PC-9 (cell line): ENCODE results near the gene DRD3. TPM values are rescaled to one million over a fixed set of nuclear protein-coding genes. Genes with fewer than 3 reads are reported as not detected.
A peak's percentile ranks its signal among the peaks of the same experiment; 100 is the strongest.

Source experiments
- BruUV-seq: library from RNA; stranded (reverse); fragments of 400-500 nt; replicated peaks from 2 replicates; lab custom pipeline; 2021; lab: Mats Ljungman, UMichigan
- CTCF ChIA-PET: fragments of 300-600 bp; sonication (Branson Sonifier 250); formaldehyde crosslinking; loops from one replicate; lab custom pipeline; 2022; ENCODE audit warnings: antibody characterized with exemption; lab: Charles Lee
- POLR2A ChIA-PET: fragments of 300-600 bp; sonication (Branson Sonifier 250); formaldehyde crosslinking; loops from one replicate; lab custom pipeline; 2022; ENCODE audit warnings: antibody characterized with exemption; ENCODE audit not compliant: unreplicated experiment; lab: Charles Lee
- DNase-seq, 2 experiments: peaks; one replicate each; pipeline versions ENCODE4 v3.0.0 to v3.0.0-alpha.2; 2015 to 2022; ENCODE audit warnings: mixed read lengths in 1 of 2
- H2AFZ ChIP-seq: fragments of 200-600 bp; sonication (generic); 2 replicates; pipeline ENCODE4 v1.8.1; 2017; ENCODE audit warnings: antibody characterized with exemption
- H3F3A ChIP-seq: fragments of 200-600 bp; sonication (generic); 2 replicates; pipeline ENCODE4 v1.8.1; 2017; ENCODE audit warnings: antibody characterized with exemption, mild to moderate bottlenecking, low read depth; ENCODE audit not compliant: insufficient read depth
- H3K27ac ChIP-seq: fragments of 200-600 bp; sonication (generic); 2 replicates; pipeline ENCODE4 v1.6.1; 2016; ENCODE audit warnings: mixed run types
- H3K27me3 ChIP-seq: fragments of 200-600 bp; sonication (generic); 2 replicates; pipeline ENCODE4 v1.6.1; 2016; ENCODE audit warnings: low read depth, mixed run types; ENCODE audit not compliant: insufficient read depth
- H3K36me3 ChIP-seq: fragments of 200-600 bp; sonication (generic); 2 replicates; pipeline ENCODE4 v1.6.1; 2016; ENCODE audit warnings: low read depth, mixed run types
- H3K4me1 ChIP-seq: fragments of 200-600 bp; sonication (generic); replicated peaks from 2 replicates; pipeline ENCODE4 v1.6.1; 2016; ENCODE audit warnings: mixed run types; ENCODE audit not compliant: insufficient read depth
- H3K4me2 ChIP-seq: fragments of 200-600 bp; sonication (generic); 2 replicates; pipeline ENCODE4 v1.6.1; 2017; ENCODE audit warnings: mixed run types
- H3K4me3 ChIP-seq: fragments of 200-600 bp; sonication (generic); 2 replicates; pipeline ENCODE4 v1.6.1; 2016; ENCODE audit warnings: mixed run types
- H3K79me2 ChIP-seq: fragments of 200-600 bp; sonication (generic); 2 replicates; pipeline ENCODE4 v1.6.1; 2017; ENCODE audit warnings: low read depth, mixed run types
- H3K9me2 ChIP-seq: fragments of 200-600 bp; sonication (generic); 2 replicates; pipeline ENCODE4 v1.8.1; 2017; ENCODE audit warnings: mild to moderate bottlenecking; ENCODE audit not compliant: insufficient read depth
- H3K9me3 ChIP-seq: fragments of 200-600 bp; sonication (generic); 2 replicates; pipeline ENCODE4 v1.8.1; 2016; ENCODE audit warnings: low read depth; ENCODE audit not compliant: insufficient read depth
- H4K20me1 ChIP-seq: fragments of 200-600 bp; sonication (generic); 2 replicates; pipeline ENCODE4 v1.8.1; 2017; ENCODE audit not compliant: insufficient read depth
- CTCF ChIP-seq: fragments of 200-600 bp; sonication (generic); conservative IDR thresholded peaks from 2 replicates; pipeline ENCODE4 v1.6.1; 2017; ENCODE audit warnings: mixed run types, antibody characterized with exemption, mild to moderate bottlenecking, moderate library complexity
- EZH2 ChIP-seq: fragments of 200-600 bp; sonication (generic); IDR thresholded peaks from 2 replicates; pipeline ENCODE4 v1.8.0; 2017; ENCODE audit warnings: antibody characterized with exemption, low read depth
- intact Hi-C: fragments of 100-400 bp; cut with micrococcal nuclease; formaldehyde crosslinking; loops from one replicate; pipeline ENCODE4 v1.10.0; 2022; ENCODE audit not compliant: unreplicated experiment
- total RNA-seq: library from RNA; stranded (reverse); gene quantifications from 2 replicates; pipeline ENCODE4 v1.2.3, GENCODE V29; 2021

Gene DRD3
- total RNA-seq, 1 experiment from 2014 or later: not detected

- TF ChIP-seq CTCF (peak; percentile 91), EZH2 (no peak)
- CTCF ChIA-PET: interaction anchor here (0.5 to 0.7 kb wide), 3 partner anchors 231 to 1170 kb away, joined by 3 to 4 read pairs (median 4); no protein-coding TSS in a partner anchor
- Histone ChIP-seq H3K27ac (no peak overlapping the region), H3K4me2 (peak overlapping the region; percentile 87), H3F3A (no peaks in the 10 kb centered on the region), H3K36me3 (no peaks in the 10 kb centered on the region), H3K4me1 (peaks cover 9% of the 10 kb centered on the region; the same call in 1 of the 2 replicates), H3K9me3 (no peaks in the 10 kb centered on the region), H3K27me3 (no peaks in the 10 kb centered on the region), H3K4me3 (peak overlapping the region; percentile 61), H3K9me2 (no peaks in the 10 kb centered on the region), H3K79me2 (no peaks in the 10 kb centered on the region), H2AFZ (peak overlapping the region; percentile 77), H4K20me1 (no peaks in the 10 kb centered on the region; the same call in 1 of the 2 replicates)
- POLR2A ChIA-PET: no interaction called here
- BruUV-seq: no TSS peak
- intact Hi-C loops: loop anchor here (1.0 to 10.0 kb wide), 5 partner anchors 210 to 1663 kb away; partner anchors contain the start of gene GRAMD1C
- DNase-seq: peak; percentile 60 to 85
These were observed 26.2 kb downstream of the DRD3 start for GRCh38 chr3:114152519-114153151.

DNA sequence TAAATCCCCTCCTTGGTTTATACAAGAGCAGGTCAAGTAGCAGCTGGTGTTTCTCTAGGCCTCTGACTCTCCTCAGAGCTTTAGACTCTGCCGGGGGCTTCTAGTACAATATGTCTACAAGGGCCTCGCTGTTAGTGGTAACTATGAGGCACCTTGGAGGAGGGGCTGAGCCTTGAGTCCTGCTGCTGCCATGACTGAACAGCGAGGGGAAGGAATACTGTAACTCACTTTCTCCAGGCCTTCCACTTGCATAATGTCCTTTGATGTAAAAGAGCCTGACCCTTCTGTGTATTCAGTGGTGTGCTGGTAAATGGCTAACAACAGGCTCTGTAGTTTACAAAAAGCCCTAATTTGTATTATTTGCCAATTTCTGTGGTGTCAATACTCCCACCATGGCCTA, 27.8 kb downstream of the DRD3 start:
- POLR2A ChIA-PET: no interaction called here
- no peak for DNase-seq
- intact Hi-C loops: loop anchor here (5.0 to 10.0 kb wide), 4 partner anchors 211 to 1014 kb away; partner anchors contain the start of gene GRAMD1C
- no peak overlapping the region for H3K4me3 ChIP-seq
- H3K79me2 ChIP-seq: no peaks in the 10 kb centered on the region
- no peak for TF ChIP-seq EZH2
- no peak for TF ChIP-seq CTCF
- no peak overlapping the region for H3K27ac ChIP-seq
- H4K20me1 ChIP-seq: no peaks in the 10 kb centered on the region; the same call in 1 of the 2 replicates
- no peaks in the 10 kb centered on the region for H3K9me2 ChIP-seq
- no TSS peak for BruUV-seq
- CTCF ChIA-PET: no interaction called here
- no peak overlapping the region for H3K4me2 ChIP-seq
- no peaks in the 10 kb centered on the region for H3K27me3 ChIP-seq
- H3F3A ChIP-seq: no peaks in the 10 kb centered on the region
- no peak overlapping the region for H2AFZ ChIP-seq
- H3K4me1 ChIP-seq: peaks cover 9% of the 10 kb centered on the region; the same call in 1 of the 2 replicates
- no peaks in the 10 kb centered on the region for H3K36me3 ChIP-seq
- H3K9me3 ChIP-seq: no peaks in the 10 kb centered on the region

GRCh38 chr3:114147251-114147650, 31.6 kb downstream of the DRD3 start:
- H3K9me2 ChIP-seq: no peaks in the 10 kb centered on the region
- H4K20me1 ChIP-seq: no peaks in the 10 kb centered on the region
- no peak for TF ChIP-seq EZH2
- TF ChIP-seq CTCF: no peak
- ChIA-PET POLR2A (no interaction called here), CTCF (no interaction called here)
- no peaks in the 10 kb centered on the region for H3K79me2 ChIP-seq
- H2AFZ ChIP-seq: no peak overlapping the region
- no peaks in the 10 kb centered on the region for H3K27me3 ChIP-seq
- no TSS peak for BruUV-seq
- peaks cover 3% of the 10 kb centered on the region; the same call in 1 of the 2 replicates for H3K4me1 ChIP-seq
- H3K9me3 ChIP-seq: no peaks in the 10 kb centered on the region
- no peak for DNase-seq
- no peaks in the 10 kb centered on the region for H3F3A ChIP-seq
- H3K4me2 ChIP-seq: no peak overlapping the region
- no peak overlapping the region for H3K27ac ChIP-seq
- intact Hi-C loops: no loop called here
- H3K36me3 ChIP-seq: no peaks in the 10 kb centered on the region
- H3K4me3 ChIP-seq: no peak overlapping the region
